GM18868 (cell line): ENCODE measurements around the gene INTS15.
"Not testable (repeated sequence)": the region's sequence is repeated elsewhere in the genome, so short reads cannot be mapped to it uniquely, and the experiment has no call there.

ENCODE experiments used
- ATAC-seq: cut with Tn5 transposase; IDR thresholded peaks from one replicate; pipeline ENCODE4 v1.9.1; 2021; ENCODE audit warnings: mild to moderate bottlenecking, moderate library complexity; ENCODE audit not compliant: unreplicated experiment

The INTS15 gene

GRCh38 chr7:6616854-6617643, 27.2 kb downstream of the INTS15 start:
- ATAC-seq, result no peak

- ATAC-seq, result no peak
These were observed 28.8 kb downstream of the INTS15 start for GRCh38 chr7:6618621-6619020.

DNA sequence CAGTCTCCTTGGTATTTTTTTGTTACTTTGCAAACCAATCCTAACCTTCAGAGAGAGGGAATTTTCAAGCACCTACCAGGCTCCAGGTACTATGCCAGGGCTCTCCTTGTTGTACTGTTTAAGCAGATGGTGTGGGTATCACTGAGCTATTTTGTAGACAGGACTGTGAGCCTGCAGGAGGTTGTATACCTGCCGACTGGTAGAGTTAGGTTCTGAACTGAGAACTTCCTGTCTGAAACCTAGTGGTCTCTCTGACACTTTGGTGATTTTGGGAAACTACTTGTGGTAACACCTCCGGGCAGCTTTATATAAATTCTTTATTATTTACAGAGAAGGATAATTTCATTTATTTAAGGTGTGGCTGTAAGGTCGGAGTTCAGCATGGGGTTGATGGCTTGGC, 30.1 kb downstream of the INTS15 start:
- ATAC-seq, result no peak

DNA sequence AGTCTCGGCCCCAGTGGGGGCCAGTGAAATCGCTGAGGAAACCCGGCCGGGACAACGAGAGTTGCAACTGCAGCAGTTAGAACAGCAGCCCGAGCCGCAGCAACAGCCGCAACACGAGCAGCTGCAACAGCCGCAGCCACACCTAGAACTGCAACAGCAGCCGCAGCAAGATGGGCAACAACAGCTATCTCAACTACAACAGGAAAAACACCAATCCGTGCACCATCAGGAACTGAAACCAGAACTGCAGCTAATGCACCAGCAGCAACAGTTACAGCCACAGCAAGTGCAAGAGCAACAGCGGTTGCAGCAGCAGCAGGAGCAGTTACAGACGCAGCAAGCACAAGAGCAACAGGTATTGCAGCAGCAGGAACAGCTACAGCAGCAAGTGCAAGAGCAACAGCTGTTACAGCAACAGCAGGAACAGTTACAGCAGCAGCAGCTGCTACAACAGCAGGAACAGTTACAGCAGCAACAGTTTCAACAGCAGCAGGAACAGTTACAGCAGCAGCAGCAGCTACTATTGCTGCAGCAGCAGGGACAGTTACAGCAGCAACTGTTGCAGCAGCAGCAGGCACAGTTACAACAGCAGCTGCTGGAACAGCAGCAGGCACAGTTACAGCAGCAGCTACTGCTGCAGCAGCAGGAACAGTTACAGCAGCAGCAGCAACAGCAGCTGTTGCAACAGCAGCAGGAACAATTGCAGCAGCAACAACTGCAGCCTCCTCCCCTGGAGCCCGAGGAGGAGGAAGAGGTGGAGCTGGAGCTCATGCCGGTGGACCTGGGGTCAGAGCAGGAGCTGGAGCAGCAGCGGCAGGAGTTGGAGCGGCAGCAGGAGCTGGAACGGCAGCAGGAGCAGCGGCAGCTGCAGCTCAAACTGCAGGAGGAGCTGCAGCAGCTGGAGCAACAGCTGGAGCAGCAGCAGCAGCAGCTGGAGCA, 31.6 kb downstream of the INTS15 start:
- no peak for ATAC-seq

DNA sequence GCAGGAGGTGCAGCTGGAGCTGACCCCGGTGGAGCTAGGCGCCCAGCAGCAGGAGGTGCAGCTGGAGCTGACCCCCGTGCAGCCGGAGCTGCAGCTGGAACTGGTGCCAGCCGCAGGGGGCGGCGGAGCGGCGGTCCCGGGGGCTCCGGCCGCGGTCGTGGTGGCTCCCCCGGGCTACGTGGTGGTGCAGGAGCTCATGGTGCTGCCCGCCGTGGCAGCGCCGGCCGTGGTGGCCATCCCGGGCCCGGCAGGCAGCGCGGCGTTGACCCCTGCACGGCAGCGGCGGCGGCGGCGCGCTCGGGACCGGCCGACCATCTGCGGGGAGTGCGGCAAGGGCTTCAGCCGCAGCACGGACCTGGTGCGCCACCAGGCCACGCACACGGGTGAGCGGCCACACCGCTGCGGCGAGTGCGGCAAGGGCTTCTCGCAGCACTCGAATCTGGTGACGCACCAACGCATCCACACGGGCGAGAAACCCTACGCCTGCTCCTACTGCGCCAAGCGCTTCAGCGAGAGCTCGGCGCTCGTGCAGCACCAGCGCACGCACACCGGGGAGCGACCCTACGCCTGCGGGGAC, 32.4 kb downstream of the INTS15 start:
- no peak for ATAC-seq

- ATAC-seq, result no peak
These were observed 33.9 kb downstream of the INTS15 start for GRCh38 chr7:6623589-6624245.

DNA sequence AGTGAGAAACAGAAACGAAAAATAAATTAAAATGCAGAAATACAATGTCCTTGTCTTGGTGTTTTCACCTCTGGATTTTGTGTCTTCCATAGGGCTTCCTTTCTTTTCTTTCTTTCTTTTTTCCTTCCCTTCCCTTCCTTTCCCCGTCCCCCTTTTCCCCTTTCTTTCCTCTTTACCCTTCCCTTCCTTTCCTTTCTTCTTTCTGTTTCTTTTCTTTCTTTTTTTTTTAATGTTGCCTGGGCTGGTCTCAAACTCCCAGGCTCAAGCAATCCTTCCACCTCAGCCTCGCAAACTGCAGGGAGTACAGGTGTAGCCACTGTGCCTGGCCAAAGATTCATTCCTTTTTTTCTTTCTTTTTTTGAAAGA, 34.4 kb downstream of the INTS15 start:
- no peak for ATAC-seq

- ATAC-seq, result no peak
These were observed 38.2 kb downstream of the INTS15 start for GRCh38 chr7:6628045-6628444.

DNA sequence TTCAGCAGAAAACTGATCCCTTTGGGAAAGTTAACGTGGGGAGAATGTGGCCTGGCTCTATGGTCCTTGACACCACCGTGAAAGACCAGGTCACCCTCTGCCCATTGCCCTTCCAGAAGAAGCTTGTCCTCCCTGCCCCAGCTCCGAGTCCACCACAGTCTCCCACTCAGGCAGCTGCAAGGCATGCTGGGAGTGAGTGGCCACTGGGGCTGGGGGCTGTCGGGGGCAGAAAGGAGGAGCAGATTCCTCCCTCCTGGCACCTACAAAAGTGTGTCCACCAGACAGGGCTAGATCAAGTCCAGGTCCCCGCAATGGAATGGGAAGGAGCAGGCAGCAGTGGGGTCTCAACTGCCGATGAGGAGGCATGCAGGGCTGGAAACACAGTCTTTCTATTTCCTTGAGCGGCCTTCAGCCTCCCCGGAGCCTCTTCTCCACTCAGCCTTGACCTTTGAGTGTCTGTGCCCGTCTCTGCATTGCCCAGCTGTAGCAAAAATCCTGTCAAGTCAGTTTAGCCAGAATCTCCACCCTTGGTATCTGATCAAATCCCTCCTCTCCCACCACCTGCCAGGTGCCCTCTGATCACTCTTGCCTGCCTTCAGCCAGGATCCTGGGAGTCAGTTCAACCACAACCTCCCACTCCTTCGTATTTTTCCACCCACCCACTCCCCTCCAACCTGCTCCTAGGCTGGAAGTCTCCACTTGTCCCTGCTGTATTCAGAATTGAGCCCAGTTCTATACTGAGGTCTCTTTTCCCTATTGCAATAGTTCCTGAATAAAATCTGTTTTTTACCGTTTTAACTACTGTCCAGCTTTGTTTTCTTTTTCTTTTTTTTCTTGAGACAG, 40.4 kb downstream of the INTS15 start:
- ATAC-seq, result no peak

DNA sequence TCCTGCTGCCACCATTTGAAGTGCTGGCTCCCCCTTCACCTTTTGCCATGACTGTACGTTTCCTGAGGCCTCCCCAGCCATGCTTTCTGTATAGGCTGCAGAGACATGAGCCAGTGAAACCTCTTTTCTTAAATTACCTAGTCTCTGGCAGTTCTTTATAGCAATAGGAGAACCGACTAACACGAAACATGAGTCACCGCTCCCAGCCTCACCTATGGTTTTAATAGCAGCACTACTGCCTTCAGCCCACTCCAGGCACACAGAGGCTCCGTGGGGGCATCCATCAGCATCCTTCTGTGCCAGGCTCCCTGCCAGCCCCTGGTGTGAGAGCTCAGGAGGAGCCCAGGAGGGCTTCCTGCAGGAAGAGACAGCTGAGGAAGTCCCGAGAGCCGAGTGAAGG, 41.8 kb downstream of the INTS15 start:
- ATAC-seq, result no peak

DNA sequence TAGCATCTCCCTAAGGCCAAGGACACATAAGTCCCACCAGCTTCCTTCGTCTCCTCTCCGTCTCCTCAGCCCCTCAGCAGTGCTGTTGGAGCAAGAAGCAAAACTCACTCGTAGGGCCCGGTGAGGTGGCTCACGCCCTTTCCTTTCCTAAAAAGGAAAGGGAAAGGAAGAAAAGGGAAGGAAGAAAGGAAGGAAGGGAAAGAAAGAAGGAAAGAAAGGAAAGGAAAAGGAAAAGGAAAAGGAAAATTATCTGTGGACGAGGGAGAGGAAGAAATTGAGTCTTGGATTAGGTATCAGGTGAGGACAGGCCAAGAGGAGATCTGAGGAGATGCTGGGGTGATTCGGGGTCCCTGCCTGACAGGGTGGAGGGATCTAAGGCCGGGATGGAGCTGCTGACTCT, 44.2 kb downstream of the INTS15 start:
- no peak for ATAC-seq

- not testable (repeated sequence) for ATAC-seq
These were observed 45.1 kb downstream of the INTS15 start for GRCh38 chr7:6634971-6635370.

DNA sequence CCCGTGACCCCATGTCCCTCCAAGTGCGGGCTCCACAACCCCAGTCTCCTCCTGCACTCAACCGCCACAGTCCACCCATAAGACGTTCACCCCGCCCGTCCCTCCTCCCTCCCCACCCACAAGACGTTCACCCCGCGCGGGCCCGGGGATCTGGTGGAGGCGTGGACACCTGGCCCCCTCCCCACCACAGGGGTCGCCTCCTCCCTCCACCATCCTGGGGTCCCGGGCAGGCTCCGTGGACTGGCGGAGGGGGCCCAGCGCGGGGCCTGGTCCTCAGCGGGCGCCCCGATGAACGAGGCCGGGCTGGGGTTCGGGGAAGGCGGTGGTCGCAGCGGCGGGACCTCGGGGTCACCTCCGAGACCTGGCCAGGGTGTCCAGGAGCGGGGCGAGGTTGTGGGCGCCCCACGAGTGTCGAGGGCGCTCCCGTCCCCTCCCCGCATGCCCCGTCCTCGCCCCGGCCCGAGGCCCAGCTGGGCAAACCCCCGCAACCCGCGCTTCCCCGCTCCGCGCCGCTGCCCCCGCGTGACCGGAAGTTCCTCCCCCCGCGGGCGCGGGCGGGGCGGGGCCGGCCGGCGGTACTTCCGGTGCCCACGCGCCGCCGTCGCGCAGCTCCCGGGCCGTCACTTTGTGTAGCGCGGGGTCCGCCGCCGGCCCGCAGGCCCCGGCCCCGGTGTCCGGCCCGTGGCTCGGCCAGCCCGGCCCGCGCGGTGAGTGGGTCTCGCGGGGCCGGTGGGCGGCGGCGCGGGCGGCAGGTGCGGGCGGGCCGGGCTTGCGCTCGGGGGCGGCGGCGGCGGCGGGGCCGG, 47.1 kb downstream of the INTS15 start, which contains the start of gene ZNF316:
TSS of gene ZNF316 (plus strand) at position 578 of the 803 bp plus-strand sequence. CDS start 5,092 bp downstream, outside the sequence.
- ATAC-seq, result peak; percentile 80

- ATAC-seq, result peak; percentile 87
These were observed 47.9 kb downstream of the INTS15 start for GRCh38 chr7:6637544-6638229.

GRCh38 chr7:6639032-6639431, 49.2 kb downstream of the INTS15 start:
- ATAC-seq, result no peak

DNA sequence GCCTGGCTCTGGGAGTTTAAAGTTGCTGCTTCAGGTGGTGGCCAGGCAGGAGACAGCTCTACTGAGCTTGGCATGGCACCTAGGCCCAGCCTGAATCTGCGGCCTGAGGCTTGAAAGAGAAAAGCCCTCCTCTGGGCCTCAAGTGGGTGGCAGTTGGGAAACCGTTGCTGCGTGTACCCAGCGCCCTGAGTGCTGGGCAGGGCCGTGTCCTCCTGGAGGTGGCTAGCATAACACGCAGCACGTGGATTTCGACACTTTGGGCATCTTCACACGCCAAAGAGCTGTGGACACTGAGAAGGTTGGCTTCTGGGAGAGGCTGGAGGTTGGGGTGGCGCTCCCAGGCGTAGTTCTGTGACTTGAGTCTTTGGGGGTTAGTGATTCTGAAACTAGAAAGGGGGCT, 49.8 kb downstream of the INTS15 start:
- no peak for ATAC-seq

GRCh38 chr7:6640246-6640721, 50.5 kb downstream of the INTS15 start:
- ATAC-seq, result no peak

- ATAC-seq, result no peak
These were observed 51.6 kb downstream of the INTS15 start for GRCh38 chr7:6641305-6642035.
